T-helper 22 cell (primary cell): Measurements from ENCODE around the gene CISD1.
"Not testable (repeated sequence)": the region's sequence is repeated elsewhere in the genome, so short reads cannot be mapped to it uniquely, and the experiment has no call there.

ENCODE experiments used
- DNase-seq: peaks from one replicate; pipeline ENCODE4 v3.0.0-alpha.2; 2020; ENCODE audit warnings: low read depth

CISD1 gene

GRCh38 chr10:58268946-58269781, at the start of gene CISD1:
TSS of gene CISD1 (plus strand) at chr10:58269162. CDS start at chr10:58269274, 112 bp downstream.
- peak; percentile 91 for DNase-seq

GRCh38 chr10:58219875-58220274, 49.1 kb upstream of the CISD1 start:
- DNase-seq = no peak

GRCh38 chr10:58220769-58221451, 48.1 kb upstream of the CISD1 start:
- no peak for DNase-seq

- no peak for DNase-seq
Measured at GRCh38 chr10:58225654-58226053, 43.3 kb upstream of the CISD1 start.

GRCh38 chr10:58229856-58230255, 39.1 kb upstream of the CISD1 start:
- DNase-seq = not testable (repeated sequence)

- DNase-seq = no peak
Measured at GRCh38 chr10:58237014-58237834, 31.7 kb upstream of the CISD1 start.

- DNase-seq = no peak
Measured at GRCh38 chr10:58239561-58240169, 29.3 kb upstream of the CISD1 start.

- DNase-seq = no peak
Measured at GRCh38 chr10:58240531-58240930, 28.4 kb upstream of the CISD1 start.

- DNase-seq = no peak
Measured at GRCh38 chr10:58241346-58241745, 27.6 kb upstream of the CISD1 start.

GRCh38 chr10:58243269-58243668, 25.7 kb upstream of the CISD1 start:
- no peak for DNase-seq

- DNase-seq = not testable (repeated sequence)
Measured at GRCh38 chr10:58243801-58244200, 25.2 kb upstream of the CISD1 start.

GRCh38 chr10:58244242-58244641, 24.7 kb upstream of the CISD1 start:
- not testable (repeated sequence) for DNase-seq

GRCh38 chr10:58244666-58245065, 24.3 kb upstream of the CISD1 start:
- not testable (repeated sequence) for DNase-seq

- DNase-seq = no peak
Measured at GRCh38 chr10:58253184-58253583, 15.8 kb upstream of the CISD1 start.

- DNase-seq = no peak
Measured at GRCh38 chr10:58254644-58255043, 14.3 kb upstream of the CISD1 start.

GRCh38 chr10:58256013-58256780, 12.8 kb upstream of the CISD1 start:
- not testable (repeated sequence) for DNase-seq

GRCh38 chr10:58258977-58259692, 9.8 kb upstream of the CISD1 start:
- DNase-seq = no peak

- no peak for DNase-seq
Measured at GRCh38 chr10:58260334-58260733, 8.6 kb upstream of the CISD1 start.

- no peak for DNase-seq
Measured at GRCh38 chr10:58262766-58263165, 6.2 kb upstream of the CISD1 start.

GRCh38 chr10:58264780-58265179, 4.2 kb upstream of the CISD1 start:
- no peak for DNase-seq

GRCh38 chr10:58265249-58265648, 3.7 kb upstream of the CISD1 start:
- no peak for DNase-seq
